Fibroblast of skin of abdomen (primary cell): ENCODE results near the gene IGF2BP1.
"Not testable (repeated sequence)": the region's sequence is repeated elsewhere in the genome, so short reads cannot be mapped to it uniquely, and the experiment has no call there.

Source experiments
- DNase-seq: peaks from one replicate; pipeline ENCODE4 v3.0.0-alpha.2; 2013

The IGF2BP1 gene

GRCh38 chr17:48995974-48996721 is 1.0 kb upstream of the IGF2BP1 start:
- peak; percentile 30 for DNase-seq

- no peak for DNase-seq
Measured at GRCh38 chr17:48996722-48997102, 473 bp upstream of the IGF2BP1 start.

- DNase-seq = peak; percentile 31
Measured at GRCh38 chr17:48997827-48998586, 822 bp downstream of the IGF2BP1 start.

GRCh38 chr17:48998587-48999440 is 1.6 kb downstream of the IGF2BP1 start:
- peak; percentile 73 for DNase-seq

GRCh38 chr17:49000943-49001342 is 3.8 kb downstream of the IGF2BP1 start:
- DNase-seq = peak; percentile 80

- no peak for DNase-seq
Measured at GRCh38 chr17:49001671-49002070, 4.5 kb downstream of the IGF2BP1 start.

GRCh38 chr17:49002331-49002730 is 5.1 kb downstream of the IGF2BP1 start:
- DNase-seq = no peak

- no peak for DNase-seq
Measured at GRCh38 chr17:49002766-49003165, 5.6 kb downstream of the IGF2BP1 start.

GRCh38 chr17:49003557-49004511 is 6.6 kb downstream of the IGF2BP1 start:
- DNase-seq = peak; percentile 63

- no peak for DNase-seq
Measured at GRCh38 chr17:49005140-49005539, 8.0 kb downstream of the IGF2BP1 start.

GRCh38 chr17:49008908-49009307 is 11.7 kb downstream of the IGF2BP1 start:
- not testable (repeated sequence) for DNase-seq

- DNase-seq = no peak
Measured at GRCh38 chr17:49012769-49013255, 15.6 kb downstream of the IGF2BP1 start.

- DNase-seq = peak; percentile 65
Measured at GRCh38 chr17:49013311-49014213, 16.4 kb downstream of the IGF2BP1 start.

GRCh38 chr17:49015179-49015923 is 18.2 kb downstream of the IGF2BP1 start:
- DNase-seq = no peak

GRCh38 chr17:49015924-49016774 is 19.0 kb downstream of the IGF2BP1 start:
- peak; percentile 6 for DNase-seq

GRCh38 chr17:49016775-49017463 is 19.7 kb downstream of the IGF2BP1 start:
- peak; percentile 69 for DNase-seq

GRCh38 chr17:49018116-49018612 is 21.0 kb downstream of the IGF2BP1 start:
- no peak for DNase-seq

- DNase-seq = no peak
Measured at GRCh38 chr17:49018748-49019147, 21.6 kb downstream of the IGF2BP1 start.
